ENCODE data around the gene FCN1. TPM values are rescaled to one million over a fixed set of nuclear protein-coding genes. Genes with fewer than 3 reads are reported as not detected.

FCN1 gene
- total RNA-seq, 3 donors from 2014 or later, result 0.44 to 5.1 (median 2.9) TPM

- Histone ChIP-seq H3K36me3 (no peaks in the 10 kb centered on the region), H3K4me1 (no peaks in the 10 kb centered on the region), H3K4me3 (no peak overlapping the region), H3K27me3 (peaks cover 0 to 3% of the 10 kb centered on the region in 2 donors), H3K9me3 (no peaks in the 10 kb centered on the region), H3K27ac (no peak overlapping the region)
- DNase-seq (ENCODE audit: low spot score in 2 of 2), result peak in 1 of 2 donors; percentile 24
- TF ChIP-seq POLR2AphosphoS5 (IDR thresholded peaks at IDR 0.05), result no peak
- TF ChIP-seq POLR2A (IDR thresholded peaks at IDR 0.05), result no peak
- no peak for TF ChIP-seq CTCF (IDR thresholded peaks at IDR 0.05)
- intact Hi-C loops (cut with DNase I; ENCODE audit: low total_unique reads), result no loop called here
Observed at GRCh38 chr9:134955156-134955555, 37.4 kb upstream of the FCN1 start.

GRCh38 chr9:134951994-134952393 is 34.3 kb upstream of the FCN1 start:
- Histone ChIP-seq H3K4me1 (no peaks in the 10 kb centered on the region), H3K4me3 (no peak overlapping the region), H3K9me3 (no peaks in the 10 kb centered on the region), H3K36me3 (no peaks in the 10 kb centered on the region), H3K27ac (no peak overlapping the region), H3K27me3 (peaks cover 0 to 14% of the 10 kb centered on the region in 2 donors)
- intact Hi-C loops (cut with DNase I; ENCODE audit: low total_unique reads), result no loop called here
- no peak for DNase-seq (ENCODE audit: low spot score in 2 of 2)
- TF ChIP-seq POLR2A (IDR thresholded peaks at IDR 0.05), result no peak

- TF ChIP-seq CTCF (IDR thresholded peaks at IDR 0.05) (no peak), POLR2AphosphoS5 (IDR thresholded peaks at IDR 0.05) (no peak), POLR2A (IDR thresholded peaks at IDR 0.05) (no peak)
- no peaks in the 10 kb centered on the region for H3K36me3 ChIP-seq
- H3K4me1 ChIP-seq, result no peaks in the 10 kb centered on the region
- H3K9me3 ChIP-seq, result no peaks in the 10 kb centered on the region
- intact Hi-C loops (cut with DNase I; ENCODE audit: low total_unique reads), result no loop called here
- DNase-seq (ENCODE audit: low spot score in 2 of 2), result peak in 1 of 2 donors; percentile 27
- peaks cover 0 to 16% of the 10 kb centered on the region in 2 donors for H3K27me3 ChIP-seq
- H3K27ac ChIP-seq, result no peak overlapping the region
- H3K4me3 ChIP-seq, result no peak overlapping the region
Observed at GRCh38 chr9:134951461-134951860, 33.7 kb upstream of the FCN1 start.

- Histone ChIP-seq H3K27ac (no peak overlapping the region), H3K4me3 (no peak overlapping the region), H3K27me3 (peaks cover 0 to 19% of the 10 kb centered on the region in 2 donors), H3K4me1 (no peaks in the 10 kb centered on the region), H3K36me3 (no peaks in the 10 kb centered on the region), H3K9me3 (no peaks in the 10 kb centered on the region)
- DNase-seq (ENCODE audit: low spot score in 2 of 2), result no peak
- TF ChIP-seq POLR2AphosphoS5 (IDR thresholded peaks at IDR 0.05), result no peak
- intact Hi-C loops (cut with DNase I; ENCODE audit: low total_unique reads), result no loop called here
Observed at GRCh38 chr9:134950386-134951210, 32.9 kb upstream of the FCN1 start.

- no peaks in the 10 kb centered on the region for H3K9me3 ChIP-seq
- intact Hi-C loops (cut with DNase I; ENCODE audit: low total_unique reads), result loop anchor here (5.0 kb wide), 1 partner anchor 1183 kb away; no protein-coding TSS in a partner anchor
- H3K36me3 ChIP-seq, result no peaks in the 10 kb centered on the region
- no peak overlapping the region for H3K27ac ChIP-seq
- H3K4me3 ChIP-seq, result no peak overlapping the region
- DNase-seq (ENCODE audit: low spot score in 2 of 2), result no peak
- TF ChIP-seq POLR2AphosphoS5 (IDR thresholded peaks at IDR 0.05), result no peak
- no peak for TF ChIP-seq CTCF (IDR thresholded peaks at IDR 0.05)
- no peak for TF ChIP-seq POLR2A (IDR thresholded peaks at IDR 0.05)
- H3K27me3 ChIP-seq, result peaks cover 0 to 26% of the 10 kb centered on the region in 2 donors
- H3K4me1 ChIP-seq, result no peaks in the 10 kb centered on the region
Observed at GRCh38 chr9:134949681-134950385, 32.1 kb upstream of the FCN1 start.

- peaks cover 0 to 43% of the 10 kb centered on the region in 2 donors for H3K27me3 ChIP-seq
- no peak overlapping the region for H3K27ac ChIP-seq
- TF ChIP-seq POLR2AphosphoS5 (IDR thresholded peaks at IDR 0.05), result no peak
- no peak for TF ChIP-seq CTCF (IDR thresholded peaks at IDR 0.05)
- no peak for TF ChIP-seq POLR2A (IDR thresholded peaks at IDR 0.05)
- H3K4me3 ChIP-seq, result no peak overlapping the region
- H3K4me1 ChIP-seq, result no peaks in the 10 kb centered on the region
- H3K36me3 ChIP-seq, result no peaks in the 10 kb centered on the region
- intact Hi-C loops (cut with DNase I; ENCODE audit: low total_unique reads), result loop anchor here (5.0 kb wide), 1 partner anchor 1181 kb away; no protein-coding TSS in a partner anchor
- DNase-seq (ENCODE audit: low spot score in 2 of 2), result no peak
- H3K9me3 ChIP-seq, result no peaks in the 10 kb centered on the region
Observed at GRCh38 chr9:134948149-134948548, 30.4 kb upstream of the FCN1 start.

All from breast epithelium (tissue), 4 donors.